ENCODE measurements around the gene GRPEL2. TPM values are rescaled to one million over a fixed set of nuclear protein-coding genes. Genes with fewer than 3 reads are reported as not detected.

The GRPEL2 gene
- total and polyA plus RNA-seq, 2 donors (not counting 3 experiments of a cell fraction or from before 2014, with no cell fraction given), result 7.6 to 32.5 TPM

DNA sequence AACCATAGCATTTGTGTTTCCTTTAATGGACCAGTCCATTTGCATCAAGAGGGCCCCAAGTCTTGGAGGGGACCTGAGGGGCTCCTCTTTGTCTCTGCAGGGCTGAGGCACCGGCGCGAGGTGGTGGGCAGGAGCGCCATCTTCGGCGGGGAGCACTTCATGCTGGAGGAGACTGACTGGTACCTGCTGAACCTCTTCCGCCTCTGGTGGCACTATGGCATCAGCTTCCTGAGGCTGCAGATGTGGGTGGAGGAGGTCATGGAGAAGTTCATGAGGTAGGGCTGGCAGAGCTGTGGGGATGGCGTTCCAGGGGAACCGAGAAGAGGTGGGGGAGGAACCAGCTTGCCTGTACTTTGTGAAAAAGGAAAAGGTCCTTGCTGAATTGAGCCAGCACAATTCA lies 18.6 kb downstream of the GRPEL2 start:
- H3K4me1 ChIP-seq (ENCODE audit: control insufficient read depth, extremely low read depth, insufficient read depth, low read length), result no peaks in the 10 kb centered on the region
- no peak overlapping the region for H3K4me2 ChIP-seq (ENCODE audit: insufficient read depth, low read length)
- H3K79me2 ChIP-seq (ENCODE audit: control insufficient read depth, insufficient read depth, low read length), result no peaks in the 10 kb centered on the region
- H3K36me3 ChIP-seq (ENCODE audit: control insufficient read depth in 2 of 2, extremely low read depth in 1 of 2, insufficient read depth in 2 of 2, low read length in 2 of 2), result no peaks in the 10 kb centered on the region
- no peaks in the 10 kb centered on the region for H4K20me1 ChIP-seq (replicated peaks; ENCODE audit: control insufficient read depth, extremely low read depth, insufficient read depth, low read length)
- no peak for DNase-seq (ENCODE audit: low read depth, low spot score)
- no peak overlapping the region for H3K27ac ChIP-seq (ENCODE audit: insufficient read depth, low read depth, low read length)
- no peaks in the 10 kb centered on the region for H3K27me3 ChIP-seq (ENCODE audit: control insufficient read depth in 2 of 2, insufficient read depth in 2 of 2, low read length in 2 of 2)
- ChIA-PET POLR2A (no interaction called here), CTCF (interaction anchor here (1.2 to 1.5 kb wide), 2 partner anchors 47 to 99 kb away, joined by 4 to 5 read pairs; no protein-coding TSS in a partner anchor)
- intact Hi-C loops (cut with micrococcal nuclease), result no loop called here
- no peaks in the 10 kb centered on the region for H3K9me3 ChIP-seq (replicated peaks; ENCODE audit: control insufficient read depth, insufficient read depth, low read length)
- FAIRE-seq, result no peak
- H3K9ac ChIP-seq (replicated peaks; ENCODE audit: extremely low read depth, insufficient read depth, low read length), result no peak overlapping the region
- no peak overlapping the region for H3K4me3 ChIP-seq (replicated peaks in 1 of 3; ENCODE audit: insufficient read depth in 1 of 3, low read depth in 1 of 3, low read length in 3 of 3)
- dilution Hi-C loops (cut with MboI; ENCODE audit: extremely low pct_ligation_motif_present, low sequenced_read_pairs), result no loop called here
- no peak overlapping the region for H2AFZ ChIP-seq (ENCODE audit: low read depth, low read length)
- TF ChIP-seq MYC (IDR thresholded peaks at IDR 0.05; ENCODE audit: low read depth, low read length), result no peak
- no peak for TF ChIP-seq EZH2 (IDR thresholded peaks at IDR 0.05; ENCODE audit: borderline replicate concordance, low read depth, low read length, severe bottlenecking)
- H3K9me1 ChIP-seq (replicated peaks; ENCODE audit: control insufficient read depth, extremely low read depth, insufficient read depth, low read length), result no peaks in the 10 kb centered on the region
- BruUV-seq (replicated peaks), result no TSS peak

DNA sequence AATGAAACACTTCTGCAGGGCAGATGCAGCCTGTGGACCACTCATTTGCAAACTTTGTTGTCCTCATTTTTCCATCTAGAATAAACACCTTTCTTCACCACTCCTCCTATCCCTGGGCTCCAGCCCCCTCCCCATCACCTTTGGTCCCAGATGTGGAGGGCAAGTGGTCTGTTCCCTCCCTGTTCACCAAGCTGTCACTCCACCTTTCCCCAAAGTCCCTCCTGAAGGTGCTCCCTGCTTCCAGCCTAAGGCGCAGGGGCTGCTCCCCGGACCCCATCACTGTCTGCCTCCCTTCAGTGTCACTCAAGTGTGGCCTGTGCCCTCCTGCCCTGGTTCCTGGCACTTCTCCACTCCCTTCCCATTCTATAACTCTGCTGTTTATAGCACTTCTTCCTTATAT lies 19.4 kb downstream of the GRPEL2 start:
- ChIA-PET CTCF (interaction anchor here (1.0 to 1.5 kb wide), 3 partner anchors 9 to 47 kb away, joined by 3 to 4 read pairs (median 3); no protein-coding TSS in a partner anchor), POLR2A (no interaction called here)
- intact Hi-C loops (cut with micrococcal nuclease), result no loop called here
- no peaks in the 10 kb centered on the region for H3K9me1 ChIP-seq (replicated peaks; ENCODE audit: control insufficient read depth, extremely low read depth, insufficient read depth, low read length)
- BruUV-seq (replicated peaks), result no TSS peak
- H3K79me2 ChIP-seq (ENCODE audit: control insufficient read depth, insufficient read depth, low read length), result no peaks in the 10 kb centered on the region
- H3K4me2 ChIP-seq (ENCODE audit: insufficient read depth, low read length), result no peak overlapping the region
- H4K20me1 ChIP-seq (replicated peaks; ENCODE audit: control insufficient read depth, extremely low read depth, insufficient read depth, low read length), result no peaks in the 10 kb centered on the region
- H3K4me1 ChIP-seq (ENCODE audit: control insufficient read depth, extremely low read depth, insufficient read depth, low read length), result no peaks in the 10 kb centered on the region
- DNase-seq (ENCODE audit: low read depth, low spot score) (no peak), FAIRE-seq (no peak)
- H3K9ac ChIP-seq (replicated peaks; ENCODE audit: extremely low read depth, insufficient read depth, low read length), result no peak overlapping the region
- no peaks in the 10 kb centered on the region for H3K27me3 ChIP-seq (ENCODE audit: control insufficient read depth in 2 of 2, insufficient read depth in 2 of 2, low read length in 2 of 2)
- H3K9me3 ChIP-seq (replicated peaks; ENCODE audit: control insufficient read depth, insufficient read depth, low read length), result no peaks in the 10 kb centered on the region
- H2AFZ ChIP-seq (ENCODE audit: low read depth, low read length), result no peak overlapping the region
- no peak overlapping the region for H3K27ac ChIP-seq (ENCODE audit: insufficient read depth, low read depth, low read length)
- dilution Hi-C loops (cut with MboI; ENCODE audit: extremely low pct_ligation_motif_present, low sequenced_read_pairs), result no loop called here
- no peaks in the 10 kb centered on the region for H3K36me3 ChIP-seq (ENCODE audit: control insufficient read depth in 2 of 2, extremely low read depth in 1 of 2, insufficient read depth in 2 of 2, low read length in 2 of 2)
- no peak overlapping the region for H3K4me3 ChIP-seq (replicated peaks in 1 of 3; ENCODE audit: insufficient read depth in 1 of 3, low read depth in 1 of 3, low read length in 3 of 3)
- no peak for TF ChIP-seq POLR2A (IDR thresholded peaks at IDR 0.05; ENCODE audit: low read depth, low read length)
- TF ChIP-seq POLR2AphosphoS5 (IDR thresholded peaks at IDR 0.05; ENCODE audit: insufficient read depth, low read depth, low read length), result no peak
- TF ChIP-seq MYC (IDR thresholded peaks at IDR 0.05; ENCODE audit: low read depth, low read length), result no peak
- TF ChIP-seq, protein P1, sequence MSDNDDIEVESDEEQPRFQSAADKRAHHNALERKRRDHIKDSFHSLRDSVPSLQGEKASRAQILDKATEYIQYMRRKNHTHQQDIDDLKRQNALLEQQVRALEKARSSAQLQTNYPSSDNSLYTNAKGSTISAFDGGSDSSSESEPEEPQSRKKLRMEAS (IDR thresholded peaks at IDR 0.05; ENCODE audit: insufficient read depth, insufficient read length), result no peak
- TF ChIP-seq FOS (IDR thresholded peaks at IDR 0.05; ENCODE audit: borderline replicate concordance, insufficient read depth, low read length), result no peak
- TF ChIP-seq CTCF (IDR thresholded peaks at IDR 0.05; ENCODE audit: extremely low read depth in 1 of 2, insufficient read depth in 1 of 2, low read depth in 1 of 2, low read length in 2 of 2), result no peak
